Measurements from ENCODE around the gene ADH1A. TPM values are rescaled to one million over a fixed set of nuclear protein-coding genes. Genes with fewer than 3 reads are reported as not detected.
A peak's percentile ranks its signal among the peaks of the same experiment; 100 is the strongest.
"Not testable (repeated sequence)": the region's sequence is repeated elsewhere in the genome, so short reads cannot be mapped to it uniquely, and the experiment has no call there.

ADH1A gene
- polyA plus RNA-seq (ENCODE audit: insufficient read length in 4 of 4) = under 1 TPM; 0.28 to 0.92 (median 0.74) TPM

DNA sequence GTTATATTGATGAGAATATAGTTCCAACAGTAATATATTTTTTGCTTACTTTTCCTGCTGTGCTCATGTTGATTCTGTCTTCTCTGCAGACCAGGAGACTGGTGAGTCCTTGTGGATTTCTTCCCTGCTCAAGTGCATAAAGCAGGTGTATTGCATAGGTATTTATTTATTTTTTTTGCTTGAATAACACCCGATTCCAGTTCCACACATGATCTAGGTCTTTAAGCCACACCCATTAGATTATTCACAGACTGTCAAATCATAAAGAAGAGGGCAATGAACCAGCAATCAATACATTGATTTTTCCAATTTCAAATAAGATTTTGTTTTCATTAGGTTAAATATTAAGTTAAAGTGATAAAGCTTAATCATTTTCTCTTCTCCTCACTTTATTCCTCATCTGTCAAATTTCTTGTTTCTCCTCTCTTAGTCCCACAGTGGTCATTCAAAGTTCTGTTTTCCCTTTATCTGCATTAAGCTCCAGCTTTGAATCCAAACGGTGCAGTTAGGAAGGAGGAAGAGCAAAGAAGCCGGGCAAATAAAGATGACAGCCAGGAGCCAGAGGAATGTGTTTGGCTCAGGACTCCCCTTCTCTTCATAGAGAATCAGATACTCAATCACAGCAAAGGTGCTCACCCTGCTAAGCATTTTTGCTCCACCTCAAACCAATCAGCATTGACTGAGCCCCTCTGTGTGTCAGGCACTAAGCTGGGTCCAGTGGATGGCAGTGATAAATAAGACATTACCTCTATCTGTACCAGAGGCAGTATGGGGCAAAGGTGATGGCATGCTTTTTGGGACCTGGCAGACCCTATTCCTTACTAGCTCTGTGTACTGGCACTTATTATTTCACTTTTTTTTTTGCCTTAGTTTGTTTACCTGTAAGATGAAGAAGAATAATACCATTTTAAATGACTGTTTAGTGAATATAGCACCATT is at the start of gene ADH1A:
Gene ADH1A, minus strand, starts transcription at position 138 of the 939 bp plus-strand sequence. Its CDS starts 71 bp downstream, at position 67.
- DNase-seq (ENCODE audit: low read depth in 4 of 4, low spot score in 3 of 4) = no peak

DNA sequence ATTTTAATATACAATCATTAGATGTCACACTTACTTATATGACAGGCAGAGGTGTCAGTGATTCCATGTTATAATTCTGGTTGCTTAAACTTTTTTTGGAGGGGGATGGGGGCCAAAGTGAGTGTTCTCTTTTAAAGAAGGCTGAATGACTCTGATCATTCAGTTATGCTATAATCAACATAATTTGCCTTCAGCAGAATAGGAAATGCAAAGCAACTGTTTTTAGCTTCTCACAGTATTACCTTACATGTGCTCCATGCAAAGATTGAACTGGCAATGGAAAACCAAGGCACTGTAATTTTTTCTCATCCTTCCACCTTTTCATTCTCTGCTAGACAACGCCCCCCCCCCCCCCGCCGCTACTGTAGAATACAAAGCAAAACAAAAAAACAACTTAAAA is 48.4 kb upstream of the ADH1A start:
- no peak for DNase-seq (ENCODE audit: low read depth in 4 of 4, low spot score in 3 of 4)

DNA sequence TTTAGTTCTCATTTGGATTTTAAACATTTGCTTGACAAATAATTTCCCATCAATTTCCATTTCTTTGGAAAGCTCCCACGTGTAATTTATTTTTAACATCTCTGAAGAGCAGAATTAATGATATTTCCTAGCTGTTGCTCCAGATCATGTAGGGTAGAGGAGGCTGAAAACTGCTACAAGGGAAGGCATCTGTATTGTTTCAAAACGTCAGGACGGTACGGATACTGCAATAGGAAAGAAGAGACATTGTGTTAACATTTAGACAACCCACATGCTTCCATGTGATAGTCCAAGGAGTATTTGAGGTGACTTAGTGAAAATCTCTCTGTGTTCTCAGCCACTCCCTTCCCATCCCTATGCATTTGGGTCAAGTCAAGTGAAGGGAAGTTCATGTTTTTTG is 45.8 kb upstream of the ADH1A start:
- DNase-seq (ENCODE audit: low read depth in 4 of 4, low spot score in 3 of 4) = no peak

DNA sequence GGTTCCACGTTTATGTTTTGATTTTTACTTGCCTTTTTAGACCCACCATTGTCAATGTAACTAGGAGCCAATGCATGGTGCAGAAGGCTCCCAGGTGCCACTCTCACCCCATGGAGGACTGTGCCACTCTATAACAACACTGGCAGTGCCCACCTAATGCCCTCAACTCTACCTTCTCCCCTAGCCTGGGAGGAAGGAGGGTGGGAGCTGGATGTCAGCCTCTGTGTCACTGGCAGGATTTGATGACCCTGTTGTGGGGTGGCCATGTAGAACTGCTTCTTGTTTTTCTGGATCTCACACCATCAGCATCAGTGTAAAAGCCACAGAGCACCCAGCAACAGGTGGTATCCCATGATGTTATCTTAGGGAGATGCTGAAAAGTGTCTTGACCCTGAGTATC is 44.1 kb upstream of the ADH1A start:
- no peak for DNase-seq (ENCODE audit: low read depth in 4 of 4, low spot score in 3 of 4)

DNA sequence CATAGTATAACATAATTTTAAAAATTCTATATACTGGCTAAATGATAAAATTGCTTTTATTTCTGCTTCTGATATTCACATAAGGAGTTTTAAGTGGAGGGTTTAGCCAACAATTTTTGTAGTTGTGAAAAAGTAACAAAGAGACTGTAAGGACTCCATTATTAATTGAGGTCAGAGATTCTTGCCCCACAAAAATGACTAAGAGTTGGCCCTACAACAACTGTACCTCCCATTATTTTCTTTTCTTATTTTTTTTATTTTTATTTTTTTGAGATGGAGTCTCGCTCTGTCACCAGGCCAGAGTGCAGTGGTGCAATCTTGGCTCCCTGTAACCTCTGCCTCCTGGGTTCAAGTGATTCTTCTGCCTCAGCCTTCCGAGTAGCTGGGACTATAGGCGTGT is 39.9 kb upstream of the ADH1A start:
- no peak for DNase-seq (ENCODE audit: low read depth in 4 of 4, low spot score in 3 of 4)

DNA sequence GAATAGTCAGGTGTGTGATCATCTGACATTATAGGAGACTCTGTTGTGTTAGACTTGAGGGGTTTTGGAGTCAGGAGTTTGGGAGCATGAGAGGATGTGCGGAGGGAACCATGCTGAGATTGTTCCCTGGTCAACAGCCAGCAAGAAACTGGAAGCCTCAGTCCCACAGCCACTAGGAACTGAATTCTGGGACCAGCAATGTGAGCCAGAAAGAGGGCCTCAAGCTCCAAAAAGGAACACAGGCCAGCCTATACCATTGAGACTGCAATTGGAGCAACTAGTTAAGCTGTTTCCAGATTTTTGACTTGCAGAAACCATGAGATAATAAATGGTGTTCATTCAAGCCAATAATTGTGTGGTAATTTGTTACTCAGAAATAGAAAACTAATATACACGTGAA is 39.1 kb upstream of the ADH1A start:
- DNase-seq (ENCODE audit: low read depth in 4 of 4, low spot score in 3 of 4) = no peak

DNA sequence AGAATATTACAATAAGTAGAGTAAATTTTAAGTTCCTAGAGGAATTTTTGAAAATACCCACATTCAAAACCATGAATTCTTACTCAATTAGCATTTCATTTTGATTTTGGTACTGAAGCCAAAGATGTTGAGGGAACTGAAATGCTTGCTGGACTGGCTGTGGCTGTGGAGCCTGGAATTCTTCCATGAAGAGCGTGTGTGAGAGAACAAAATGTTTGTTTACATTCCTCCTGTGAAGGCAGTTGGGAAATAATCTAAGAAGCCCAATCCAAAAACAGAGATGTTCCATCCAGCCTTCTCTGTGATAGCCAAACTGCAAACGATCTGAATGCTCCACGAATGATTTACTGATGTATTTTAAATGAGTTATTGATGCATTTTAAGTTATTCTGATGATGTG is 34.2 kb upstream of the ADH1A start:
- DNase-seq (ENCODE audit: low read depth in 4 of 4, low spot score in 3 of 4) = peak in 2 of 4 donors; percentile 24 to 30

DNA sequence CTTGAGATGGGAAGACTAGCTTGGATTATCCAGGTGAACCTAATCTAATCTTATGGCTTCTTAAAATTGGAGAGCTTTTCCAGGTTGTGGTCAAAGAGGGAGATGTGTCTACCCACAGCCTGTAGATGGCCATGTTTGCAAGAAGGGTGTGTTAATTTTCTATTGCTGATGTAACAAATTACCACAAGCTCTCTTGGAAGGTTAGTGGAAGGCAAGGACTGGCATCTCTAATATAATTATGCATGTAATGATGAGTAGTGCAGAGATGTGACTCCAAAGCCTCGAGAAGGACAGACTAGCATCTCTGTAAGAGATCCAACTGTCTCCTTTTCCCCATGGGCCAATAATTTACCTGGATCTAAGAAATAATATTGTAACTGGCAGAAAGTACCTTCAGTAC is 33.6 kb upstream of the ADH1A start:
- no peak for DNase-seq (ENCODE audit: low read depth in 4 of 4, low spot score in 3 of 4)

DNA sequence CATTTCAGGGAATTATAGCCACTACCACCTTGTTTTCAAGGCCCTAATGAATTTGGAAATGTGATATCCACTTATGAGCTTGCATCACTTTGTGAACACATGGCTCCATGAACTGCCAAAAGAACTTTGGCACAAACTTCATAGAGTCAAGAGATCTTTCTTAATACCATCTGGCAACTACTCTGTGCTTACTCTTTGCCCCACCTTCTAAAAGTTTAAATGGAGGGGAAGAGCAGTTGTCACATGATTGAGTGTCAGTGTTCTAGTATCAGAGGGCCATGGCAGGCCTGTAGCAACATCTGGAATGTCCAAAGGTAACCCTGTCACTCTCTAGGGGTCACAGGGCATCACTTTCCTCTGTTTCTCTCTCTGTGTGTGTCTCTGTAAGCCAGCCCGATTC is 33.0 kb upstream of the ADH1A start:
- DNase-seq (ENCODE audit: low read depth in 4 of 4, low spot score in 3 of 4) = no peak

DNA sequence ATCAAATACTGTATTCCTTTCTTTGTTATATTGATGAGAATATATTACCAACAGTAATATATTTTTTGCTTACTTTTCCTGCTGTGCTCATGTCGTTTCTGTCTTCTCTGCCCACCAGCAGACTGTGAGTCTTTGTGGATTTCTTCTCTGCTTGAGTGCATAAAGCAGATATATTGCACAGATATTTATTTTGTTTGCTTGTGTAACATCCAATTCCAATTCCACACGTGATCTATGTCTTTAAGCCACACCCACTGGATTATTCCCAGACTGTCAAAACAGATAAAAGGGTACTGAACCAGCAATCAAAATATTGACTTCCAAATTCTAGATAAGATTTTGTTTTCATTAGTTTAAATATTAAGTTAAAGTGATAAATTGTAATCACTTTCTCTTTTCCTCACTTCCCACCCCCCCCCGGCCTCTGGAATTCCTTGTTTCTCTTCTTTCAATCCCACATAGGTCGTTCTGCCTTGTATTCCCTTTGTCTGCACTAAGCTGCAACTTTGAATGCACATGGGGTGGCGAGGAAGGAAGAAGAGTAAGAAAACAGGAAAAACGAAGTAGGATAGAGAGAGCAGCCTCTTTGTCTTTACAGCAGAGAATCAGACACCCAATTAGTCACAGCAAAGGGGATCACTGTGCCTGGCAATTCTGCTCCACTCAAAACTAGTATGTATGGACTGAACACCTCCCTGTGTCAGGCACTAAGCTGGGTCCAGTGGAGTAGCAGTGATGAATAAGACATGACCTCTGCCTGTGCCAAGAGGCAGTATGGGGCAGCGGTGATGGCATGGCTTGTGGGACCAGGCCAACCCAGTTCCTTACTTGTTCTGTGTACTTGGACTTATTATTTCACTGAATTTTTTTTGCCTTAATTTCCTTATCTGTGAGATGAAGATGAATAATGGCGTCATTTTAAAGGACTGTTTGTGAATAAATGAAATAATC is 30.7 kb upstream of the ADH1A start, which contains the start of gene ADH1B:
Gene ADH1B, minus strand, starts transcription at position 161 of the 951 bp plus-strand sequence. Its CDS starts 70 bp downstream, at position 91.
- DNase-seq (ENCODE audit: low read depth in 4 of 4, low spot score in 3 of 4) = no peak

DNA sequence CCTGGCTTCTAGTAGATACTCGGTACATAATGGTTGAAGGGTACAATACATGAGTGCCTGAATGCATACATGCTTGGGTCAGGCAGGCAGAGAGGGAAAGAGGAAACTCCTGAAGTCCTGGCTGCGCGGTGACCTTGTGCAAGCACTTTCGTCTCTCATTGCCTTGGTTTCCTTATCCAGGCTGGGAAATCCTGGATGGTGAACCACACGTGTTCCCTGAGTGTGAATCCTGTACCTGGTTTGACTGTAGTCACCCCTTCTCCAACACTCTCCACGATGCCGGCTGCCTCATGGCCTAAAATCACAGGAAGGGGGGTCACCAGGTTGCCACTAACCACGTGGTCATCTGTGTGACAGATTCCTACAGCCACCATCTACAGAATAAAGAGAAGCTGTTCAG is 27.0 kb upstream of the ADH1A start:
- DNase-seq (ENCODE audit: low read depth in 4 of 4, low spot score in 3 of 4) = not testable (repeated sequence)

DNA sequence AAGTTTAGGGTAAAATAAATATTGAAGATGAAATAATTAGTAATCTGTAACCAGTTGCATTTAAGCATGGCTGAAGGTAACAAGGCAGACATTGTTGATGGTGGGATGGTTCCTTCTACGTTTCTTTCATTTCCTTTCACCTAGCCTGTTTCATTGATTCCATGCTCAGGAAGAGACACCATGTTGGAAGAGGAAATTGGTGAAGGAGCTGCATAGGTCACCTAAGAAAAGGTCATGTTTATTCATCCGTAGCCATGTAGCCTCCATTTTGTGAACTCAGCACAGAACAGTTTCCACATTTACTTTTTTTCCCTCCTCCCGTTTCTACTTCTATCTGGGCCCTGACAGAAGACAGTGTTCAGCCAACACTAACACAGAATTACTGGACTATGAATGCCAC is 26.6 kb upstream of the ADH1A start:
- DNase-seq (ENCODE audit: low read depth in 4 of 4, low spot score in 3 of 4) = no peak

DNA sequence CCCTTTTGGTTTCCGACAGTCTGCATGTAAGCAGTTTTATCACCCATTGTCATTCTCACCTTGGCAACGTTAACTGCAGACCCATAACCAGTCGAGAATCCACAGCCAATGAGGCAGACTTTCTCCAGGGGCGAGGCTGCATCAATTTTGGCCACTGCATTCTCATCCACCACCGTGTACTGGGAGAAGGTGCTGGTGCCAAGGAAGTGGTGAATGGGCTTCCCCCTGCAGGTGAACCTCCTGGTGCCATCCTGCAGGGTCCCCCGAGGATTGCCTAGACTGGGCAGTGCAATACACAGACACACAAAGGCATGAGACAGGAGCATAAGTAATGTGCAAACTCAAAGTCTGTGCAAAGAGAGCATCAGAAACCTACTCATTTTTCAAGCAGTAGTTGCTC is 25.1 kb upstream of the ADH1A start:
- DNase-seq (ENCODE audit: low read depth in 4 of 4, low spot score in 3 of 4) = no peak

DNA sequence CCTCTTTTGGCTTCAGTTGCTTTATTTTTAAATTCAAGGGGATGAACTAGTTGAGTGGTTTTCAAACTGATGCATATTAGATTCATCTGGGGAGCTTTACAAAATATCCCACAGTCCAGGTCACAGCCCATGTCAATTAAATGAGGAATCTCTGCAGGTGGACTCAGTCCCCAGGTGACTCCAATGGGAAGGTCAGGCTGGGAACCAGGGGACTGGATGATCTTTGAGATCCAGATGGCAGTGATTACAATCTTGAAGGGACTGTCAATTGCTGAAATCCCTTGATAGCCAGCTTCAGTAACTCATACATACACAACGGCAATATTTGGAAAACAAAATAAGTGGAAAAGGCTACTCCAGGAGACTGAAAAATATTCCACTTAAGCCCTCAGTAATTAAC is 23.4 kb upstream of the ADH1A start:
- DNase-seq (ENCODE audit: low read depth in 4 of 4, low spot score in 3 of 4) = no peak

DNA sequence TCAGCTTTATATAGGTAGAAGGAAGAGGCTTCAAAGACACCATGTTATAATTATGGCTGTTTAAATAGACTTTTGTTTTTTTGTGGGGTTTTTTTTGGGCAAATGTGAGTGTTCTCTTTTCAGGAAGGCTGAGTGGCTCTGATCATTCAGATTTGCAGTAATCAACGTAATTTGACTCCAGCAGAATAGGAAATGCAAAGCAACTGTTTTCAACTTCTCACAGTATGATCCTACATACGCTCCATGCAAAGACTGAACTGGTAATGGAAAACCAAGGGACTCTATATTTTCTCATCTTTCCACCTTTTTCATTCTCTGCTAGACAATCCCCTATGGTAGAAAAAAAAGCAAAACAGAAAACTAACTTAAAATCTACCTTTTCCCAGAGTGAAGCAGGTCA is 19.6 kb upstream of the ADH1A start:
- no peak for DNase-seq (ENCODE audit: low read depth in 4 of 4, low spot score in 3 of 4)

DNA sequence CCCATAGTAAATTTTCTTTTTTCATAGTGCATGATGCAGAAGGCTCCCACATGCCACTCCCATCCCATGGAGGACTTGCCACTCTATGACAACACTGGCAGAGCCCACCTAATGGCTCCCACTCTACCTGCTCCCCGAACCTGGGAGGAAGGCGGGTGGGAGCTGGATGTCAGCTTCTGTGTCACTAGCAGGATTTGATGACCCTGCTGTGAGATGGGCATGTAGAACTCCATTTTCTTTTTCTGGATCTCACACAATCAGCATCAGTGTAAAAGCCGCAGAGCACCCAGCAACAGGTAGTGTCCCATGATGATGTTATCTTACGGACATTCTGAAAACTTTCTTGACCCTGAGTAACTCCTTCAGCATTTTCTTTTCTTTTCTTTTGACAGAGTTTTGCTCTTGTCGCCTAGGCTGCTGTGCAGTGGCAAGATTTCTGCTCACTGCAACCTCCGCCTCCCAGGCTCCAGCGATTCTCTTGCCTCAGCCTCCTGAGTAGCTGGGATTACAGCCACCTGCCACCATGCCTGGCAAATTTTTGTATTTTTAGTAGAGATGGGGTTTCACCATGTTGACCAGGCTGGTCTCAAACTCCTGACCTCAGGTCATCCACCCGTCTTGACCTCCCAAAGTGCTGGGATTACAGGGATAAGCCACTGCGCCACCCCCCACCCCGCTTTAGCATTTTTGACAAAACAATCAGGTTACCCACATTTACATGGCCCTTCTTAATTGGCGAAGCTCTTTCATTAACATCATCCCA is 15.0 kb upstream of the ADH1A start:
- DNase-seq (ENCODE audit: low read depth in 4 of 4, low spot score in 3 of 4) = no peak

DNA sequence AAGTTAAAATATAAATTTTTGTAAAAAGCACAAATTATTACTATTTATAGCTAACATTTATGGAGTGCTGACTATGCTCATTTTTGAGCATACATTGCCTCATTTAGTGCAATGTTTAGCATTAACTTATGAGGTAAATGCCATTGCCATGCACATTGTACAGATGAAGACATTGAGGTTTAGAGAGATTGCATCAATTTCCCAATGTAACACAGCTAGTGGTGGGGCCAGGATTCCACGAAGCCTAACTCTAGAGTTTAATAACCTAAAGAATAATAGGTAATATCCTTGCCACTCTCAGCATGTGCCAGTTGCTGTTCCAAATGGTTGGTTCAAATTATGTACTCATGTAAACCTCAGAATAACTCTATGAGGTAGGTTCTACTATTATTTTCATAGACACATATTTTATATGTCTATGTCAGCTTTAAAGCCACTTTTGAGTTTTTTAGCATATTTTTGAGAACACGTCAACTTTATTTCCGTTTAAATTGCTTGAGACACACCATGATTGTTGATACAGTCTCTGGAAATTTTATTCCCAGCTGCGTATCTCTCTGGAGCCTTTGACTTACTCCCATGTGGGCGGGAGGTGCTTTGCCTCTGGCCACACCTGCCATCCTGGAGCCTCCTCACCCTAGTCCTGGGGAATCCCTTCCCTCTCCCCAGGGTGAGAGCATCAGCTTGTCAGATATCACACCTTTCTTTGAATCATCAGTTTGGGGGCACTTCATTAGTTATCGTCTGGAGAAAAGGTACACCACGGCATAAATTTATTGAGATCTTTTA is 10.8 kb upstream of the ADH1A start:
- DNase-seq (ENCODE audit: low read depth in 4 of 4, low spot score in 3 of 4) = no peak

DNA sequence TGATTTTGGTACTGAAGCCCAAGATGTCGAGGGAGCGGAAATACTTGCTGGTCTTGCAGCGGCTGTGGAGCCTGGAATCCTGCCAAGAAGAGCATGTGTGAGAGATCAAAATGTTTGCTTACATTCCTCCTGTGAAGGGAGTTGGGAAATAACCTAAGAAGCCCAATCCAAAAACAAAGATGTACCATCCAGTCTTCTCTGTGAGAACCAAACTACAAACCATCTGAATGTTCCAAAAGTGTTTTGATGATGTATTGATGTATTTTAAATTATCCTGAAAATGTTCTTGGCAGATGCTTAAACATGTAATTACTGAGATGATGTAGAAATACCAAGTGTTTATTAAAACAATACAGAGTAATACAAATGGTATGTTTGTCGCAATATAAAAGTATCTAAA is 10.1 kb upstream of the ADH1A start:
- peak; percentile 74 to 84 (median 81) for DNase-seq (ENCODE audit: low read depth in 4 of 4, low spot score in 3 of 4)

DNA sequence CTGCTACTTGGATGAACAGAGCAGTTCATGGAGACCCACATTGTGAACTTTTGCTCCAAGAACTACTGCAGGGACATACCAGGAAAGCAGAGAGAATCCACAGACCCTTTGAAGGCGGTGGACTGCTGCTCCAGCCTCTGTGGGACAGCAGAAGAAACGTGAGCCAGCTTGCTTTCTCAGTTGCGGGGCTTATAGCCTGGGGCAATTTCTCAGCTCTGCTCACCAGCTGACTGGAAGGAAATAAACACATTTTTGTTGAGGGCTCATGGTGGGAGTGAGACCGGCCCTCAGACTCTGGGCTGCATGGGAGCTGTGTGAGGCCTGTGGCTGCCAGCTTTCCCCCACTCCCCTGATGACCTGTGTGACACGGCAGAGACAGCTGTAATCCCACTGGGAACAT is 2.6 kb upstream of the ADH1A start:
- no peak for DNase-seq (ENCODE audit: low read depth in 4 of 4, low spot score in 3 of 4)

DNA sequence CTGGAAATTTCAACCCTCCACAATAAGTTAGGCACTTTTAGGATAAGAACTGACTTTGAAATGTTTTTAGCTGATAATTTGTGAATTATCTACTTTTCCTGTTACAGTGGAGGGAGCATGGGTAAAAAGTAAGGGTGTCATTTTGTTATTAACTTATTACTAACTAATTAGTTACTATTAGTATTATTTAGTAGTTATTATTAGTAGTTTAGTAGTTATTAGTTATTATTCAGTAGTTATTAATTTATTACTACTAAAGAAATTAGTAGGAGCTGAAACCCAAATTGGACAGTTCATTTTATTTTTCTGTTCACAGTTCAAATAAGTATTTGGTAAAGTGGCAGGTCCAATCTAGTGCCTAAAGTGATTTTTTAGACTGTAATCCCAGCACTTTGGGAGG is 5.4 kb downstream of the ADH1A start:
- DNase-seq (ENCODE audit: low read depth in 4 of 4, low spot score in 3 of 4) = no peak
